Measurements from ENCODE around the gene CHMP2A. TPM values are rescaled to one million over a fixed set of nuclear protein-coding genes. Genes with fewer than 3 reads are reported as not detected.
"Not testable (repeated sequence)": the region's sequence is repeated elsewhere in the genome, so short reads cannot be mapped to it uniquely, and the experiment has no call there.

CHMP2A gene
- total RNA-seq, 1 donor from 2014 or later = 98.8 TPM

DNA sequence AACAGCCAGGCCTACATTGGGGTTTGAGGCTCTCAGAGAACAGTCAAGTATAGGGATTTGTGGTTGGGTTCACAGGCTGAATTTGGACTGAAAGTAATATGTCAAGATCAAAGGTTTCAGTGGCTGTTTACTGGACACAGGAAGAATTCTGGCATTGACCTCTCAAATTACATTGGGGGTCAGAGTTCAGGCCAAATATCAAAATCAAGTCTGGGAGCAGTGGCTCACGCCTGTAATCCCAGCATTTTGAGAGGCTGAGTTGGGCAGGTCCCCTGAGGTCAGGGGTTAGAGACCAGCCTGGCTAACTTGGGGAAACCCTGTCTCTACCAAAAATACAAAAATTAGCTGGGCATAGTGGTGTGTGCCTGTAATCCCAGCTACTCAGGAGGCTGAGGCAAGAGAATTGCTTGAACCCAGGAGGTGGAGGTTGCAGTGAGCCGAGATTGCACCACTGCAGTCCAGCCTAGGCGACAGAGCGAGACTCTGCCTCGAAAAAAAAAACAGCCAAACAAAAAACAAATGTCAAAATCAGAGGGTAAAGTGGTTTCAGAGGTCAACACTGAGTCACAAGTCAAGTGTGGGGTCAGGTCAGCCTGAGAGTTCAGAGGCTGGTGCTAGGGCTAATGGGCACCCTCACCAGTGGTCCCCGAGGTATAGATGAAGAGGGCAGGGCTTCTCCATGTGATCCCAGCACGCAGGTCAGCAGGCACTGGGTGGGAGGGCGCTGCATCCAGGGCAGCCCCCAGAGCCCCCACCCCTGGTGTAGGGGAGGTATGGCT lies 44.6 kb downstream of the CHMP2A start:
- no peak for ATAC-seq

DNA sequence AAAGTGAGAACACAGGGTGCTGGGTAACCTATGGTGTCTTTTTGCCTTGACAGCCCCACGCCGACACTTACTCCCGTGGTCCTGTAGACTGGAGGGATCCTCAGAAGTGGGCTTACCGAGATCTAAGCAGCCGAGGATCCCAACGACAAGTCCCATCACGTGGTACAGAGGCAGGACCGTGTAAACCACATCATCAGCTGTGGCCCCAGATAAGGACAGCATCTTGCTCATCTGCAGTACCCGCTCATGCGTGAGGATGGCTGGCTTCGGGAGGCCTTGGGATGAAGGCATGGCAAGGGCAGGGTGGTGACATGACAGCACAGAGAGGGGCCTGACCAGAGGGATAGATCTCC lies 45.2 kb downstream of the CHMP2A start:
- ATAC-seq = no peak

DNA sequence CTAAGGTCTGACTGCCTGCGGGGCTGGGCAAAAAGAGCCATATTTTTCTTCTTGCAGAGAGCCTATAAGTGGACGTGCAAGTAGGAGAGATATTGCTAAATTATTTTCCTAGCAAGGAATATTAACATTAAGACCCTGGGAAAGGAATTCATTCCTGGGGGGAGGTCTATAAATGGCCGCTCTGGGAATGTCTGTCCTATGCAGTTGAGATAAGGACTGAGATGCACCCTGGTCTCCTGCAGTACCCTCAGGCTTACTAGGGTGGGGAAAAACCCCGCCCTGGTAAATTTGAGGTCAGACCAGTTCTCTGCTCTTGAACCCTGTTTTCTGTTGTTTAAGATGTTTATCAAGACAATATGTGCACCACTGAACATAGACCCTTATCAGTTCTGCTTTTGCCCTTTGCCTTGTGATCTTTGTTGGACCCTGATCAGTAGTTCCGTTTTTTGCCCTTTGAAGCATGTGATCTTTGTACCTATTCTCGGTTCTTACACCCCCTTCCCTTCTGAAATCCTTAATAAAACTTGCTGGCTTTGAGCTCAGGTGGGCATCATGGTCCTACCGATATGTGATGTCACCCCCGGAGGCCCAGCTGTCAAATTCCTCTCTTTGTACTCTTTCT lies 47.2 kb downstream of the CHMP2A start:
- ATAC-seq = not testable (repeated sequence)

Other genes starting within 250 kb of the CHMP2A start
- gene ERVK3-1, start 249.7 kb downstream of the CHMP2A start, total RNA-seq = 18.6 TPM
- gene ZSCAN22, start 228.1 kb downstream of the CHMP2A start, total RNA-seq = 2.5 TPM
- 3.5 TPM for gene A1BG, start 201.6 kb downstream of the CHMP2A start, total RNA-seq
- 1.1 TPM for gene ZNF497, start 192.4 kb downstream of the CHMP2A start, total RNA-seq
- 2.7 TPM for gene ZNF837, start 174.1 kb downstream of the CHMP2A start, total RNA-seq
- gene RPS5, start 167.8 kb downstream of the CHMP2A start, total RNA-seq = 1,223 TPM
- gene RNF225, start 159.4 kb downstream of the CHMP2A start, total RNA-seq = 14.7 TPM
- 6.5 TPM for gene ZNF584, start 146.5 kb downstream of the CHMP2A start, total RNA-seq
- 1.0 TPM for gene ZNF132, start 115.0 kb downstream of the CHMP2A start, total RNA-seq
- 6.0 TPM for gene ZNF324B, start 103.5 kb downstream of the CHMP2A start, total RNA-seq
- gene ZNF324, start 88.0 kb downstream of the CHMP2A start, total RNA-seq = 9.2 TPM
- gene ZNF446, start 78.8 kb downstream of the CHMP2A start, total RNA-seq = 4.7 TPM
- 6.4 TPM for gene SLC27A5, start 43.1 kb downstream of the CHMP2A start, total RNA-seq
- 8.0 TPM for gene ZBTB45, start 35.3 kb downstream of the CHMP2A start, total RNA-seq
- gene TRIM28, start 11.0 kb downstream of the CHMP2A start, total RNA-seq = 204 TPM
- 52.8 TPM for gene UBE2M, start 3.5 kb upstream of the CHMP2A start, total RNA-seq
- gene MZF1, start 18.2 kb upstream of the CHMP2A start, total RNA-seq = 9.4 TPM

Measured in esophagus mucosa (tissue), 1 donor.